CD8-positive, alpha-beta memory T cell (primary cell): ENCODE measurements around the gene PFKP. TPM values are rescaled to one million over a fixed set of nuclear protein-coding genes. Genes with fewer than 3 reads are reported as not detected.

Experiments used
- CTCF ChIA-PET: fragments of 350-600 bp; sonication (Branson Sonifier 250); formaldehyde crosslinking; loops from one replicate; lab custom pipeline; 2021; ENCODE audit warnings: antibody characterized with exemption; lab: Charles Lee
- POLR2A ChIA-PET: fragments of 350-600 bp; sonication (Branson Sonifier 250); formaldehyde crosslinking; loops from one replicate; lab custom pipeline; 2021; ENCODE audit warnings: antibody characterized with exemption; lab: Charles Lee
- DNase-seq, 5 donors: peaks; one replicate each; pipeline versions ENCODE4 v3.0.0 to v3.0.0-alpha.2; 2020 to 2022; ENCODE audit warnings: mixed read lengths in 1 of 5
- H3K27ac ChIP-seq: one replicate; pipeline ENCODE4 v1.7.0; 2013; ENCODE audit warnings: low read depth, mild to moderate bottlenecking, low read length, moderate library complexity
- H3K27me3 ChIP-seq: 2 replicates; pipeline ENCODE4 v1.7.0; 2013; ENCODE audit warnings: low read length, mild to moderate bottlenecking; ENCODE audit not compliant: insufficient read depth, poor library complexity, severe bottlenecking
- H3K36me3 ChIP-seq: 2 replicates; pipeline ENCODE4 v1.7.0; 2013; ENCODE audit warnings: mild to moderate bottlenecking, low read length, moderate library complexity; ENCODE audit not compliant: insufficient read depth
- H3K4me1 ChIP-seq: 2 replicates; pipeline ENCODE4 v1.7.0; 2013; ENCODE audit warnings: mild to moderate bottlenecking, low read length, moderate library complexity; ENCODE audit not compliant: insufficient read depth
- H3K4me3 ChIP-seq: 2 replicates; pipeline ENCODE4 v1.7.0; 2013; ENCODE audit warnings: mild to moderate bottlenecking, low read length
- H3K9me3 ChIP-seq: 2 replicates; pipeline ENCODE4 v1.7.0; 2013; ENCODE audit warnings: mild to moderate bottlenecking, low read length
- H3K27ac Mint-ChIP-seq, 8 donors: one replicate each; pipeline ENCODE4 v1.8.0; 2020 to 2021; ENCODE audit warnings: mixed read lengths in 8 of 8, mild to moderate bottlenecking in 6 of 8, inconsistent platforms in 3 of 8, moderate library complexity in 3 of 8
- H3K27me3 Mint-ChIP-seq, 2 donors: one replicate each; pipeline ENCODE4 v1.8.0; 2020 to 2021; ENCODE audit warnings: mixed read lengths in 2 of 2, mild to moderate bottlenecking in 1 of 2, moderate library complexity in 1 of 2
- H3K36me3 Mint-ChIP-seq, 3 donors: one replicate each; pipeline ENCODE4 v1.8.0; 2020 to 2021; ENCODE audit warnings: mixed read lengths in 3 of 3, inconsistent platforms in 1 of 3, mild to moderate bottlenecking in 1 of 3
- H3K4me1 Mint-ChIP-seq, 3 donors: one replicate each; pipeline ENCODE4 v1.8.0; 2020 to 2021; ENCODE audit warnings: mixed read lengths in 3 of 3, inconsistent platforms in 1 of 3, mild to moderate bottlenecking in 1 of 3
- H3K4me3 Mint-ChIP-seq, 7 donors: one replicate each; pipeline ENCODE4 v1.8.0; 2020 to 2021; ENCODE audit warnings: mixed read lengths in 7 of 7, mild to moderate bottlenecking in 6 of 7, moderate library complexity in 4 of 7, inconsistent platforms in 2 of 7
- H3K9me3 Mint-ChIP-seq, 5 donors: one replicate each; pipeline ENCODE4 v1.8.0; 2020 to 2022; ENCODE audit warnings: mixed read lengths in 5 of 5, mild to moderate bottlenecking in 3 of 5, moderate library complexity in 2 of 5, inconsistent platforms in 1 of 5
- polyA plus RNA-seq: library from polyadenylated mRNA; unstranded; fragments of 300-500 nt; fragmentation: Illumina TruSeq; gene quantifications from one replicate; pipeline ENCODE4 v1.2.3, GENCODE V29; 2021
- total RNA-seq, 2 experiments: library from RNA; stranded (reverse); gene quantifications; one replicate each; pipeline ENCODE4 v1.2.3, GENCODE V29; 2021

Gene PFKP
- total and polyA plus RNA-seq, 3 experiments from 2014 or later: 61.6 to 187 (median 180) TPM

GRCh38 chr10:3185386-3185785 is 118.0 kb downstream of the PFKP start:
- H3K4me3 Mint-ChIP-seq: no peak overlapping the region
- no peaks in the 10 kb centered on the region for H3K36me3 Mint-ChIP-seq

GRCh38 chr10:3186368-3186767 is 119.0 kb downstream of the PFKP start:
- Histone ChIP-seq H3K36me3 (no peaks in the 10 kb centered on the region), H3K27ac (no peak overlapping the region), H3K9me3 (no peaks in the 10 kb centered on the region), H3K4me3 (no peak overlapping the region), H3K4me1 (peaks cover 4% of the 10 kb centered on the region), H3K27me3 (no peaks in the 10 kb centered on the region)
- no peak overlapping the region for H3K27ac Mint-ChIP-seq
- peaks cover 15 to 37% of the 10 kb centered on the region in 2 donors for H3K27me3 Mint-ChIP-seq
- DNase-seq: peak in 2 of 5 donors; percentile 17 to 62
- H3K9me3 Mint-ChIP-seq: no peaks in the 10 kb centered on the region
- ChIA-PET POLR2A (interaction anchor here (0.7 kb wide), 1 partner anchor 645 kb away, joined by 4 read pairs; no protein-coding TSS in a partner anchor), CTCF (interaction anchor here (0.8 to 1.6 kb wide), 2 partner anchors 10 to 11 kb away, joined by 3 to 5 read pairs; no protein-coding TSS in a partner anchor)
- peak overlapping the region in 3 of 7 donors; percentile 6 to 38 (median 23) for H3K4me3 Mint-ChIP-seq
- peaks cover 4 to 6% (median 5%) of the 10 kb centered on the region in 3 donors for H3K4me1 Mint-ChIP-seq
- H3K36me3 Mint-ChIP-seq: no peaks in the 10 kb centered on the region

More at GRCh38 chr10:3185386-3185785, 118.0 kb downstream of the PFKP start:
- Histone ChIP-seq H3K27ac (no peak overlapping the region), H3K4me3 (no peak overlapping the region), H3K4me1 (peaks cover 4% of the 10 kb centered on the region), H3K9me3 (no peaks in the 10 kb centered on the region), H3K27me3 (no peaks in the 10 kb centered on the region), H3K36me3 (no peaks in the 10 kb centered on the region)
- no peaks in the 10 kb centered on the region for H3K9me3 Mint-ChIP-seq
- CTCF ChIA-PET: interaction anchor here (0.9 to 1.6 kb wide), 2 partner anchors 12 to 17 kb away, joined by 3 to 5 read pairs; no protein-coding TSS in a partner anchor
- H3K27me3 Mint-ChIP-seq: peaks cover 15 to 36% of the 10 kb centered on the region in 2 donors
- H3K27ac Mint-ChIP-seq: no peak overlapping the region
- DNase-seq: no peak
- POLR2A ChIA-PET: no interaction called here
- peaks cover 4 to 6% (median 5%) of the 10 kb centered on the region in 3 donors for H3K4me1 Mint-ChIP-seq

Other genes with a start within 250 kb of the PFKP start
- 100 to 1,000 TPM; 132 TPM for gene PITRM1, start 105.2 kb downstream of the PFKP start, total RNA-seq
- 49.1 TPM for gene PITRM1, start 105.2 kb downstream of the PFKP start, polyA plus RNA-seq